HG02840 (cell line): ENCODE data around the gene ESRRB.

ENCODE experiments used
- ATAC-seq: cut with Tn5 transposase; IDR thresholded peaks from one replicate; pipeline ENCODE4 v1.9.1; 2021; ENCODE audit warnings: mild to moderate bottlenecking, moderate library complexity, moderate number of reproducible peaks; ENCODE audit not compliant: unreplicated experiment, low FRiP score

Gene ESRRB

DNA sequence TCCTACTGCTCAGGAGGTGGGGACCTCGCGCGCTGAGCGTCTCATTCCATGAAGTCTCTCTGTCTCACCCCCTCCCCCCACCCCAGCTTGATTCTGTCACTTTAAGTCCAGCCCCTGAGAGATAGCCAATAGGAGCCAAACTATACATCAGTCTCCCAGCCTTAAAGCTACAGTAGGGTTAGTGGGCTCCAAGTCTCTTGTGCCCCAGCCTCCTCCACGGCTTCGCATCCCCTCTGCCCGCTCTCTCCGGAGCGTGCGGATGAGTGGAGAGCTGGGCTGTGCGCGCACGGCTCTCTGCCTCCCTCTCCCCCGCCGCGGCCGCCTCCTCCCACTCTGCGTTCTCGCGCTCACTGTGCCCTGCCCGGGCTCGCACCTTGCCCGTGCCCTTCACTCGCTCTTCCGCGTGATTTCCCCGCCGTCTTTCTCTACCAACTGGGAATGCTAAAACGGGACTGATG, at the start of gene ESRRB:
Gene ESRRB, plus strand, starts transcription at position 191 of the 458 bp plus-strand sequence. Its CDS starts 265 bp downstream, at position 456.
- ATAC-seq: no peak

DNA sequence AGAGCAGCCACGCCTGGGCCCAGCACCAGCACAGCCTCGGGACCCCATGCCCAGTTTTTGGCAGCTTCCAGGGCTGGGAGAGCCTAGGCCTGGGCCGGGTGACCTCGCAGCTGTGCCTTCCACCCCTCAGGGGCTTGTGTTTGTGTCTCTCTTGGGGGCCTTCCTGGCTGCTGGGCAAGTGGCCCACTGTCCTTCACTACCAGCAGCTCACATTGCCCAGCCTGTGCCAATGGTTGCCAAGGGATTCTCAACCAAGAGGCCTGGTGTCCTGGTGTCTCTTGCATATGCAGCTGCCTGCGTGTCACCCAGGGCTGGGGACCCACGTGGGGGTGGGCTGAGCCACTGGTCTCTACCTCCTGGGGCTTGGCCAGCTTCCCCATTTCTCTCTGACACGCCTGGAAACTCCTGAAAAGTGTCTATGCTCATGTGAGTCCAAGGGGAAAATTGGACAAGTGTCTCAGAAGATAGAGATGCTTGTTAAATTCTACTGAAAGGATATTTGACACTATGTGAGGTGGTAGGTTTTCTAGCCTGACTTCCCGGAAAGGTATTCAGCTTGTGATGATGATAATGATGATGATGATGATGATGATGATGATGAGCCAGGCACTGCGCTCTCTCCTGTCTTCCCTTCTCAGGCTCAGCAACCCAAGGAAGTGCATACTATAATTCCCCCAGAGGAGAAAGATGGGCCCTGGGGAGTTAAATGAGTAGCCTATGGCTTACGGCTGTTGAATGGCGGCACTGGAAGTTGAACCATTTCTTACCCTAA, 48.8 kb upstream of the ESRRB start:
- no peak for ATAC-seq

- no peak for ATAC-seq
Observed at GRCh38 chr14:76328457-76329137, 47.3 kb upstream of the ESRRB start.

DNA sequence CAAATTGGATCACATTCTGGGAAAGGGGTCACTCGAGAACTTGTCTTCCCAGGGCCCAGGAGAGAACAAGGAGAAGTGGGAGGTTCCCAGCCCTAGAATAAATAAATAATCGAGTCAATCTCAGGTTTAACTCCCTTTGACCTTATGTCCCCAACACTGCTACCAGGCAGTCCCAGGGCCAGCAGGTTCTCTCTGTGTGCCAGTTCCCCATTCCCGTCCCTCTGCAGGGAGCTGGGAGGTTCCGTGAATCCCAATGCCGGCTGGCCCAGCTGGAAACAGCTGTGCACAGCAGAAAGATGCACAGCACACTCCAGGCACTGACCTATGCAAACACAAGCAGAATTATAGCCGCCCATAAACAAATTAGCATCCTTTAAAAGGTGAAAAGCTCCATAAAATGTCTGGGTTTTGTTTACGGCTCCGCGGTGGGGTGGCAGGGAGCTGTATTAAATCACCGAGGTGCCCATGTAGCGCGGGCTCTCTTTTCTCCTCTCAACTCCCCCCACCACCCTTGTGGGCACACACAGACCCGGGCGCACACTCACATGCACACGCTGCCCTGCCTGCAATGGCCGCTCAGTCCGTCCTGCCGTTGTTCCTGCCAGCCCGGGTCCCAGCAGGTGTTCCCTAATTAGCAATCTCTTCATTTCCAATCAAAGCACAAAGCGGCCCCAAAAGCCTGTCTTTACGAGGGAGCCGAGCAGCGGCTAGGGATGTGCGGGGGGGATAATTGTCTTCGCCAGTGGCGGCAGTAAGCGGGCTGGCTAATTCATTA, 46.6 kb upstream of the ESRRB start:
- no peak for ATAC-seq

DNA sequence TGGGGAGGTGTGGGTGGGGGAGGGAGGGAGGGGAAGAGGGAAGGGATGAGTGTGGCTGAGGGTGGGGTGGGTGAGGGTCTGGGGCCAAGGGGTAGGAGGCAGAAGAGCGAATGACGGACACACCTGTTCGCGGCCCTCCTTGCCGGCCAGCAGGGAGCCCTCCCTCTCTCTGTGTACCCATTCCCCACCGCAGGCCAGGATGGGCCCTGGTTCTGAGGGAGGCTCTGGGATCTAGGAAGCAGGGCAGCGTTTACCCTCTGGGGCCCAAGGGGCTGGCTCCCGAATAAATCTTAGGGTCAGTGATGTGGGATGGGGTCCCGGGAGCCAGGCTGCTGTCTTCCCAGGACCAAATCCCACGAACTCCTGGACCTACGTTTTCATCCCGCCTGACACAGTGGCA, 46.0 kb upstream of the ESRRB start:
- ATAC-seq: no peak

DNA sequence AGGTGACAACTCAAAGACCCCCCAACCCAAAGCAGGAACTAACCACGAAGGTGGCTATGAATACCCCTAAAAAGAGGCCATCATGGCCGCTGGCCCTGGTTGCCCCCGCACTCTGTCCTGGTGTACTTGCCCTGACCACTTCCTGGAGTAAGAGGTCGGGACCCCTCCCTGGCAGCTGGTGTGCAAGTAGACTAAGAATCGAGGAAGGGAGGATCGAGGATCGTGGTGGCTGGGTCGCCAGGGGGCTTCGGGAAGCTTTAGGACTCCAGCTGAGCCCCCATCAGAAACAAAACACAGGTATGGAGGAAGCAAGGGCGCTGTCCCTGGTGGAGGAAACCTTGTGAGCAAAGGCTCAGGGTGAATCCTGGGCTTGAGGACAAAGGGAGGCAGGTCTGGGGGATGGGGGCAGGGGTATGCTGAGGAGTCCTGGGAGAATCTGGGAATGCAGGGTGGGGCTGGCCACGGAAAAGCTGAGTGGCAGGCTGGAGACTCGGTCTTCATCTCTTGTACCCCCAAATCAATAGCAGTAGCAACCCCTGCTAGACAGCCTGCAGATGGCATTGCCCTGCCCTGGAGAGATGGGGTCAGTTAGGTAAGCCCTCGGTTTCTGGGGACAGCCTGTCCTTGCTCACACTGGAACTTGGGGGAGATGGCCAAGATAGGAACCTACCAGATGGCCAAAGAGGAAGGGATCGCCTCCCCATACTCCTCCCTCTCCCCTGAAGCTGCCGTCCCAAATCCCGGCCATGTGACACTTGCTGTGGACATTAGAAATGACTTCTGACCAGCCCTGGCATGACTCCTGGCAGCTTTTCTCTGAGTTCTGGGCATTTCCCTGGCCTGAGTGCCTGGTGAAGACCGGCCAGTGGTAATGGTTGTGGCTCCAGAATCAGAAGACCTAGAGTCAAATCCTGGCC, 45.3 kb upstream of the ESRRB start:
- no peak for ATAC-seq

DNA sequence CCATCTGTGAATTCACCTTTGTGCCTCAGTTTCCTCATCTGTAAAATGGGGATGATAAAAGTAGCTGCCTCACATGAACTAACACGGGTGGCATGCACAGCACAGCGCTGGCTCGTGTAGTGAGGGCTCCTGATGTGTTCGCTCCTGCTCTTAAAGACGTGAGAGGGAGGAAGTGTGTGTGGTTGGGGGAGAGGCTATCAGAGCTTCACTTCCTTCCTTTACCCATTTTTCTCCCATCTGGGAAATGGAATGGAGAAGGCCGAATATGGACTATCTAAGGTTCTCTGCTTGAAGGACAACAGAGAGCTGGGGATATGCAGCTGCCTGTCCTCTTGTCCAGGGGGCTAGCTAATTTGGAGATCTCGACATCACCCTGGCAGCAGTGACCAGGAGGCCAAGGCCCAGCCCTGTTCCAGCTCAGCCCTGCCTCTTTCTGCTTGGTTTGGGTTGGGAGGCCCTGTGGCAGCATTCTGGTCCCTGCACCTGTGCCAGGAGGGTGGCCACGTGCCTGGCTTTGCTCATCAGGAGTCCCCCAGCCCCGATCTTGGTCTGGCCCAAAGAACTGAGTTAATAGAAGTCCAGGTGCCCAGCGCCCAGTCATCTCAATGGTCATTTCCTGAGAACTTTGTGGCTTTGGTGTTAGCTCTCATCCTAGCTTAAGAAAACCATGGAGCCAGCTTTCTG, 44.5 kb upstream of the ESRRB start:
- no peak for ATAC-seq

DNA sequence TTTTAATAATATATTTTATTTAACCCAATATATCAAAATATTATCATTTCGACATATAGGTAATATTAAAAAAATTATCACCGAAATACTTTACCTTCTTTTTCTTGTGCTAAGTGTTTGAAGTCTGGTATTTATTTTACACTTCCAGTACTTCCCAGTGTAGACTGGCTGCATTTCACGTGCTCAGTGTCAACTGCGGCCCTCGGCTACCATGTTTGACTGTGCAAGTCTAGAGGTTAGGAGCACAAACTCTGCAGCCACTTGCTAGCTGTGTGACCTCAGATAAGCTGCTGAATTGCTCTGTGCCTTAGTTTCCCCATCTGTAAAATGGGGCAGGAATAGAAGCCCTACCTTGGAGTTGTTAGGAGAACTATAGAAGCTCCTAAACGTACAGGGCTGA, 42.3 kb upstream of the ESRRB start:
- ATAC-seq: no peak

GRCh38 chr14:76334316-76334715, 41.6 kb upstream of the ESRRB start:
- no peak for ATAC-seq

DNA sequence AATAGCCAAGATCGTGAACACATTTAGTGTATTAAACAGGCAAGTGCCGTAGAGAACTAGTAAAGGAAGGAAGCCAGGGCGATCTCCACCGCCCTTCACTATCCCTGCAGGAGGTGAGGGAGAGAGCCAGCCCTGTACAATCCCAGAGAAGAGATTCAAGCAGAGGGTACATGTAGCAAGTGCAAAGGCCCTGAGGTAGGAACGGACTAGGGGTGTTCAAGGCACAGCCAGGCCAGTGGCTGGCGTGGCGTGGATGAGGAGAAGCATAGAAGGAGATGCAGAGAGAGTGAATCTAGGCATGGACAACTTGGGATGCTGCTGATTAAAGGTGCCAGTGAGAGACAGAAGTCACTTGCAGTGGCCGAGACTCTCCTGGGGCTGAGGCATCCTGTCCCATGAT, 39.1 kb upstream of the ESRRB start:
- no peak for ATAC-seq

DNA sequence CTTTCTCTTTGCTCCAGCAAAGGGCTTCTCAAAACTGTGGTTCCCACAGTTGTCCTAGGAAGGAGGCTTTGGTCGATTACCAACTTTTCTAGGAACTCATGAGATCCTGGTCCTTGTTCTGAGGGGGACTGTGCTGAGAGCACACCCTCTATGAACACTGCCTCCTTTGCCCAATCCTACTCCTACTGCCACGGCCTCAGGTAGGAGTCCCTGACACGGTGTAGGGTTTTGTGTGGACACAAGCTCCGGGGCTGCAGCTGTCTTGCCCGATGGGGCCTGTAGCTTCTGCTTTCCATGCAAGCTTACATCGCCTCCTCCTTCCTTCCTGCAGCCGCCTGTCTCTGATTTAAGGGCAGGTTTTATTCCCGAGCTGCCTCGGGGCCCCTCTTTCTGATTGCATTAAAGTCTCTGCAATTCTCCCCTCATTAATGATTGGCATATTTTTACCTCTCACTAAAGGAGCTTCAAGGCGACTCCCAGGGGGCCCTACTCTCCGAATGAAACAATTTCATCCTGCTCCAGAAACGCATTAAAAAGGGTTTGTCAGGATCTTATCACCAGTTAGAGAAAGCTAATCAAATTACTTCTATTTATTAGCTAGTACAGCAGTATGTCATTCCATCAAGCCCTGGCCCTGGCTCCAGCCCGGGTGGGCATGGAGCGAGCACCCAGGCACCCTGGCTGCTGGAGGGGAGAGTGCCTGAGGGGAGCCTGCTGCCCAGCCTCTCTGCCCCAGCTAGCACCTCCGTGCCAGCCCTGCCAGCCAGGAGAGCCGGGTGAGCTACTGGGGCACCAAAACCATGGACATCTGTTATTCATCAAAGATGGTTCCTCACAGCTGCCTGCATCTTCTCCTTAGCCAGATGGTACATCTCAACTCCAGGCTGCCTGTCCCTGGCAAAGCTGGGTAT, 38.0 kb upstream of the ESRRB start:
- no peak for ATAC-seq

DNA sequence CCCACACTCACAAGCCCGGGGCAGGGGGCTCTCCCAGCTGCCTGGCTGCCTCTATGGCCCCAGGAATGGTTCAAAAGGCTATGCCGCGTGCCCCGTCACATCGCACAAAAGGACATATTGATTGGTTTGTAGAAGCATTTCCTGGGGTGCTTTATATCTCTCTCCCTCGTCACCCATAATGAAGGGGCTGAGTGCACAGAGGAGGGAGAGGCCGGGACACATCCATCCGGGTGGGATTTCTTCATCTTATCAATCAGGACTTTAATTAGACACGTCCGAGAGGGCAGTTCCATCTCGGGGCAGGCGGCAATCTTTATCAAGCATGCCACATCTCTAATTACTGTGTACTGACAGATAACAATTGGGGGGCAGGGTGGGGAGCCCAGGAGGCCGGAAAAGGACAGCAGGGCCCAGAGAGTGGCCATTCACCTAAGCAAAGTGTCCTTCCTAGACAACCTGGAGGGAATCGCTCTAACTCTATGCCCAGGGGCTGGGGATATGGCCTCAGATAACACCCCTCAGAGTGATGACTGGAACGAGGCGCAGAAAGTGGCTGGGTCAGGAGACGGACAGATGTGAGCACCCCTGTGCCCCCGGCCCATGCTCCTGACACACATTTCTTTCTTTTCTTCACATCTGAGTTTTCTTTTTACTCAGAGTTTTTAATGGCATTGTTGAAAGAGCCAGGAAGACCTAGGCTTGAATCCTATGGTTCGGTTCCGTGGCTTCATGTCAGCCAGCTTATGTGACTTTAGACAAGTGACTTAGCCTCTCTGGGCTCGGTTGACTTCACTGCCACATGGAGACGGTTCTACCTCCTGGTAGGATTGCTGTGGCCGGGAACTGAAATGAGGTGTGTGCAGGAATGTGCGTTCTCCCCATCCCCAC, 36.0 kb upstream of the ESRRB start:
- ATAC-seq: no peak

GRCh38 chr14:76343386-76343785, 32.6 kb upstream of the ESRRB start:
- ATAC-seq: no peak

- ATAC-seq: no peak
Observed at GRCh38 chr14:76346391-76347160, 29.4 kb upstream of the ESRRB start.

DNA sequence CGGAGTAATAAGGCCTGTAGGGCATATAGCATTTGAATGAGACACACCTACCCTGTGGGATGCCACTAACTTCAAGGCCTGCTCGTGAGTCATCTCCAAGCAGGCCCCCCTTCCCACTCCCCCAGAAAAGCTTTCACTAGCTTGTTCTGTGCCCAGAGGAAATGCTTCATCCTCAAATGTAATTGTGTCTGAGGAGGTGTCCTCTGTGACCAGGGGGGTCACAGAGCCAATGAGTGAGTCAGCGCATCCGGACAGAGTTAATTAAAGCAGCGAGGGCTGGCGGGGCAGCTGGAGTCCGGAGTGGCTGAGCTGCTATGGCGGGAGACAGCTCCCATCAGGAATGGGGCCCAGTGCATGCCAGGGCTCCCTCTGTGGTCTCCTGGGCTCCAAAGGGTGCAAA, 27.0 kb upstream of the ESRRB start:
- no peak for ATAC-seq

DNA sequence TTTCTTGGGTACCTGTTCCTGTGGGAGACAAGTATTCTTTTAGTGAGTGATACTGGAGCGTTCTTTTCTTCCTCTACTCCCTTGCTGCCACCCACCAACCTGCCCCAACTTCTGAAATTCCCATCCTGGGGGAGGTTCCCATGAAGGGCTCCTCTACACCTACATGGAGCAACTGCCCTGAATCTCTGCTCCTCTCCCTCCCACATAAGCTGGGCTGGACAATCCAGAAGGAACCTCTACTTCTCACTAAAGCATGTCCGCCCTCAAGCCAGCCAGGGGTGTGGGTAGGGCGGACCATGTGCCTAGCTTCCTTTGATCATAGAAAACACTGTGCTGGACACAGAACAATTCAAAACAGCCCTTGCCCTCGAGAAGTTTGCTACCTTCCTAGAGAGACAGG, 25.9 kb upstream of the ESRRB start:
- no peak for ATAC-seq

- no peak for ATAC-seq
Observed at GRCh38 chr14:76350671-76351070, 25.3 kb upstream of the ESRRB start.
